HL-60 (cell line): ENCODE results near the gene GGTLC1.
"Not testable (repeated sequence)": the region's sequence is repeated elsewhere in the genome, so short reads cannot be mapped to it uniquely, and the experiment has no call there.

Experiments used
- CTCF ChIP-seq: IDR thresholded peaks from one replicate; pipeline ENCODE4 v1.5.1; 2011; ENCODE audit warnings: low read length, control low read depth, inconsistent platforms; ENCODE audit not compliant: insufficient read depth
- POLR2AphosphoS5 ChIP-seq: IDR thresholded peaks from 2 replicates; pipeline ENCODE4 v1.6.1; 2012; ENCODE audit warnings: low read depth
- TF ChIP-seq, protein P1 (sequence below): IDR thresholded peaks from 2 replicates; pipeline ENCODE4 v1.6.1; 2012; ENCODE audit warnings: low read depth; ENCODE audit not compliant: insufficient replicate concordance

GRCh38 chr20:23981526-23981925 lies 7.1 kb downstream of the GGTLC1 start:
- not testable (repeated sequence) for TF ChIP-seq CTCF, POLR2AphosphoS5
- TF ChIP-seq, protein P1, sequence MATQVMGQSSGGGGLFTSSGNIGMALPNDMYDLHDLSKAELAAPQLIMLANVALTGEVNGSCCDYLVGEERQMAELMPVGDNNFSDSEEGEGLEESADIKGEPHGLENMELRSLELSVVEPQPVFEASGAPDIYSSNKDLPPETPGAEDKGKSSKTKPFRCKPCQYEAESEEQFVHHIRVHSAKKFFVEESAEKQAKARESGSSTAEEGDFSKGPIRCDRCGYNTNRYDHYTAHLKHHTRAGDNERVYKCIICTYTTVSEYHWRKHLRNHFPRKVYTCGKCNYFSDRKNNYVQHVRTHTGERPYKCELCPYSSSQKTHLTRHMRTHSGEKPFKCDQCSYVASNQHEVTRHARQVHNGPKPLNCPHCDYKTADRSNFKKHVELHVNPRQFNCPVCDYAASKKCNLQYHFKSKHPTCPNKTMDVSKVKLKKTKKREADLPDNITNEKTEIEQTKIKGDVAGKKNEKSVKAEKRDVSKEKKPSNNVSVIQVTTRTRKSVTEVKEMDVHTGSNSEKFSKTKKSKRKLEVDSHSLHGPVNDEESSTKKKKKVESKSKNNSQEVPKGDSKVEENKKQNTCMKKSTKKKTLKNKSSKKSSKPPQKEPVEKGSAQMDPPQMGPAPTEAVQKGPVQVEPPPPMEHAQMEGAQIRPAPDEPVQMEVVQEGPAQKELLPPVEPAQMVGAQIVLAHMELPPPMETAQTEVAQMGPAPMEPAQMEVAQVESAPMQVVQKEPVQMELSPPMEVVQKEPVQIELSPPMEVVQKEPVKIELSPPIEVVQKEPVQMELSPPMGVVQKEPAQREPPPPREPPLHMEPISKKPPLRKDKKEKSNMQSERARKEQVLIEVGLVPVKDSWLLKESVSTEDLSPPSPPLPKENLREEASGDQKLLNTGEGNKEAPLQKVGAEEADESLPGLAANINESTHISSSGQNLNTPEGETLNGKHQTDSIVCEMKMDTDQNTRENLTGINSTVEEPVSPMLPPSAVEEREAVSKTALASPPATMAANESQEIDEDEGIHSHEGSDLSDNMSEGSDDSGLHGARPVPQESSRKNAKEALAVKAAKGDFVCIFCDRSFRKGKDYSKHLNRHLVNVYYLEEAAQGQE, result not testable (repeated sequence)
